Fibroblast of skin of left biceps (primary cell): ENCODE data around the gene SNX19.
"Not testable (repeated sequence)": the region's sequence is repeated elsewhere in the genome, so short reads cannot be mapped to it uniquely, and the experiment has no call there.

Experiments
- DNase-seq, 2 experiments: peaks; one replicate each; pipeline ENCODE4 v3.0.0-alpha.2; 2013; ENCODE audit warnings: low read depth in 2 of 2

SNX19 gene, protein sequence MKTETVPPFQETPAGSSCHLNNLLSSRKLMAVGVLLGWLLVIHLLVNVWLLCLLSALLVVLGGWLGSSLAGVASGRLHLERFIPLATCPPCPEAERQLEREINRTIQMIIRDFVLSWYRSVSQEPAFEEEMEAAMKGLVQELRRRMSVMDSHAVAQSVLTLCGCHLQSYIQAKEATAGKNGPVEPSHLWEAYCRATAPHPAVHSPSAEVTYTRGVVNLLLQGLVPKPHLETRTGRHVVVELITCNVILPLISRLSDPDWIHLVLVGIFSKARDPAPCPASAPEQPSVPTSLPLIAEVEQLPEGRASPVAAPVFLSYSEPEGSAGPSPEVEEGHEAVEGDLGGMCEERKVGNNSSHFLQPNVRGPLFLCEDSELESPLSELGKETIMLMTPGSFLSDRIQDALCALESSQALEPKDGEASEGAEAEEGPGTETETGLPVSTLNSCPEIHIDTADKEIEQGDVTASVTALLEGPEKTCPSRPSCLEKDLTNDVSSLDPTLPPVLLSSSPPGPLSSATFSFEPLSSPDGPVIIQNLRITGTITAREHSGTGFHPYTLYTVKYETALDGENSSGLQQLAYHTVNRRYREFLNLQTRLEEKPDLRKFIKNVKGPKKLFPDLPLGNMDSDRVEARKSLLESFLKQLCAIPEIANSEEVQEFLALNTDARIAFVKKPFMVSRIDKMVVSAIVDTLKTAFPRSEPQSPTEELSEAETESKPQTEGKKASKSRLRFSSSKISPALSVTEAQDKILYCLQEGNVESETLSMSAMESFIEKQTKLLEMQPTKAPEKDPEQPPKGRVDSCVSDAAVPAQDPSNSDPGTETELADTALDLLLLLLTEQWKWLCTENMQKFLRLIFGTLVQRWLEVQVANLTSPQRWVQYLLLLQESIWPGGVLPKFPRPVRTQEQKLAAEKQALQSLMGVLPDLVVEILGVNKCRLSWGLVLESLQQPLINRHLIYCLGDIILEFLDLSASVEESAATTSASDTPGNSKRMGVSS

DNA sequence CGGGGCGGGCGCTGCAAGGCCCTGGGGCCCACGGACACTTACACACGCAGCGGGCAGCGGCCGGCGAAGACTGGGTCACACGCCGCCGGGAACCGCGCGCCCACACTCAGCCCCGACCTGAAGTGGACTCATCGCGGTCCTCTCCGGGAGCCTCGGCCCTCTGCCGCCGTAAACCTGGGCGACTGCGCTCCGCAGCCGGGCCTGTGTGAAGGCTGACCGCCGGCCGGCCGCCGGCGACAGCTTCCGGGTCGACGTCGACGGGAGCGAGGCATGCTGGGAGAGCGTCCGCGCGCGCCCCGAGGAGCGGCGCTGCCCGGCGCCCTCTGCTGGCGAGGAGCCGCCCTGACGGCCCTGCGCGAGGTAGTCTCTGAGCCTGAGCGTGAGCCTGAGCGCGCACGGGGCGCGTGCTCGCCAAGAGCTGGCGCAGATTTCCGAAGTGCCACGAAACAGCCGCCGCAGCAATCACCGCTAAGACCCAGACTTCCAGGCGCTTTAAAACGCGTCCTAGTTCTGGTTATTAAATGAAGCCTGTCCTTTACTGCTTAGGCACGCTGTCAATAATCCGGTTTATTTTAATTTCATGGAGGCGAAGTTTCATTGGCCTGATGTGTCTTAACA is at the start of gene SNX19:
Gene SNX19 (minus strand): TSS at position 242 of the 618 bp plus-strand sequence. CDS start 540 bp downstream, outside the sequence.
- DNase-seq, result peak; percentile 67 to 73

DNA sequence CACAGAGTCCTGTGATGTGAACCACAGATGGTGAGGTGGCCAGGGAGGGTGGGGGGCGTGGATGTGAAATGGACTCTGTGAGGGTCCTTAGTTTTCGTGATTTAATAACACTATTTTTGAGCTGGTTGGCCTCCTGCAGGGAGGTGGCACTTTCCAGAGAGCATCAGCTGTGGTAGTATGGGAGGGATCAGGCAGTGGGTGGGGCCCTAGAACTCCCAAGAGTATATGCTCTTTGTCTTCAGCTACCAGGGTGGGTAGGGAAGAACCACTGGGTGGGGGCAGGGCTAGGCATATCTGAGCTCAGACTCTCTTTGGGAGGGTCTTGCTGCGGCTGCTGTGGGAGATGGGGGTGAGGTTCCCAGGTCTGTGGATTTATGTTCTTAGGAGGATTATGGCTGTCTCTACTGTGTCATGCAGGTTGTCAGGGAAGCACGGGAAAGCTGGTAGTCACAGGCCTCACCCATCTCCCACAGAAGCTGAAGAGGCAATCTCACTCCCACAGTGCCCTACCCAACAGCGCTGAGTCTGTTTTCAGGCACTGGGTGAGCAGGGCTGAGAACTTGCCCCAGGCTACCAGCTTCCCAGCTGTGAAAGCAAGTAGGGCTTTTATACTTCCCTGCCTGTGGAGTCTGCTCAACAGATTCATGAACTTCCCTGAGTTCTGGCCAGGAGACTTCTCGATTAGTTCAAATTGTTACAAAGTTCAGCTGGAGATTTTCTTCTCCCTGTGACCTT is 47.9 kb upstream of the SNX19 start:
- no peak for DNase-seq

DNA sequence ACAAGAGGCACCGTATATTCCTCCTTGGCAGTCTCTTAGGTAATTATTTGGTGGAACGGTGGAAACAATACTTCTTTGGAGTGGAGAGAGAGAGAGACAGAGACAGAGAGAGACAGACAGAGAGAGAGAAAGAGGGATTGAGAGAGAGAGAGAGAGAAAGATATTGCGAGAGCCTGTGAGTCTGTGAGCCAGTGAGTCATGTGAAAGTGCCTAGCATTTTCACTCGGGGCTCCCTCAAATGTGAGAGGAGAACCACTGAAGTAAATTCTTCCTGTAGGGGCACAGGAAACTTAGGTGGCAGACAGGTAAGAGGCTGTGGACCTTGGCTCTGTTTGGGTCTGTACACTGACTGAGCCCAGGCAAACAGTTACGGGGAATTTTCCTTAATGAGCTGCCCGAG is 31.6 kb upstream of the SNX19 start:
- DNase-seq, result no peak

DNA sequence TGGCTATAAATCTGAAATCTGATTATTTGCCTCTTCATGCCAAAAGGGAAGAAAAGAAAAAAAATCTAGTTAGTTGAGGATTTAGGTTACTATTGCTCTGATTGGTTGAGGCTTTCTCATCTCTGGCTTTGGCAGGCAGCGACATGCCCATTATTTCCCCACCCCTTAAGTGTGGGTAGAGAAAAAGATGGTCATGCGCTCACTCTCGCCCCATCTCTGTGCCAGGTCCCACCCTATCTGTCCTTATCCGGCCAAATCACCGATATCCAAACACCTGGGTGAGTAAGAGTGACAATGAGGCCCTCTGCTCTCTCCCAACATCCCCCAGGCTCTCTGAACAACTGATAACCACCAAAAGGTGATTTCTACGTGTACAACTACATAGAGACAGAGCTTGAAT is 31.2 kb upstream of the SNX19 start:
- DNase-seq, result no peak

DNA sequence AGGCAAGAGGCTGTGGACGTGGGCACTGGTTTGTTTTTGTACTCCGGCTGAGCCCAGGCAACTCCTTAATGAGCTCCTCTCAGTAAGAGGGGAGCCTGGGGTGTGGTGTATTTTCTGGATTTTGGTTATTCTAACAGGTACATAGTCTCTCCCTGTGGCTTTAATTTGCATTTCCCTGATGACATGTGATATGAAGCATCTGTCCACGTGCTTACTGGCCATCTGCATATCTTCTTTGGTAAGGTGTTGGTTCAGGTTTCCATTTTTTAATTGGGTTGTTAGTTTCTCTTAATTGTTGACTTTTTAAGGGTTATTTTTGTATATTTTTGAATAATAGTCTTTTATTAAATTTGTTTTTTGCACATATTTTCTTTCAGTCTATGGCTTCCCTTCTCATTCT is 30.8 kb upstream of the SNX19 start:
- no peak for DNase-seq

DNA sequence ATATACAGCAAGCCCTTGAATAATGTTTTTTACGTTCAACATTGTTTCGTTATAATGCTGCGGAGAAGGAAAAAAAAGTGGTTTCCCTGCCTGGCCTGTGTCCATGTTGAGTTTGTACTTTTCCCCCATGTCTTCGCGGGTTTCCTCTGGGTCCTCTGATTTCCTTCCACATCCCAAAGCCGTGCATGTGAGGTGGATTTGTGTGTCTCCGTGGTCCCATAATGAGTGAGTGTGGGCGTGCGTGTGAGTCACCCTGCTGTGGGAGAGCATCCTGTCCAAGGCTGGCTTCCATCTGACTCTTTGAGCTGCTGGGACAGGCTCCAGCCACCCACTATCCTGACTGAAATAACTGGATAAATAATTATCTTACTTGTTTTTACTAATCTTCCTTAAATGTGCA is 29.6 kb upstream of the SNX19 start:
- peak; percentile 28 to 46 for DNase-seq

DNA sequence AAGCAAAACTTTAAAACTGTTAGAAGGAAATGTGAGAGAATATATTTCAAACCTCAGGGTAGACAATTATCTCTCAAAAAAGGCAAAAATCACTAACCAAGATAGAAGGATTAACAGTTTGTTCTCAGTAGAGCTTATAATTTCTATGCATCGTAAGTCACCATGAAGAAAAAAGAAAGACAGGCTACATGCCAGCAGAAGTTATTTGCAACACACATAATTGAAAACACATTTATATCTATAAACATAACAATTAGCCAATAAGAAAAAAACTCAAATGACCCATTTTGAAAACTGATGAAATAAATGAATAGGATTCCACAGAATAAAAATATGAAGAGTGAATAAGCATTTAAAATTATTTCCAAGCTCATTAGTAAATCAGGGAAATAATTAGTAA is 24.4 kb upstream of the SNX19 start:
- DNase-seq, result peak in 1 of 2 experiments; percentile 30

DNA sequence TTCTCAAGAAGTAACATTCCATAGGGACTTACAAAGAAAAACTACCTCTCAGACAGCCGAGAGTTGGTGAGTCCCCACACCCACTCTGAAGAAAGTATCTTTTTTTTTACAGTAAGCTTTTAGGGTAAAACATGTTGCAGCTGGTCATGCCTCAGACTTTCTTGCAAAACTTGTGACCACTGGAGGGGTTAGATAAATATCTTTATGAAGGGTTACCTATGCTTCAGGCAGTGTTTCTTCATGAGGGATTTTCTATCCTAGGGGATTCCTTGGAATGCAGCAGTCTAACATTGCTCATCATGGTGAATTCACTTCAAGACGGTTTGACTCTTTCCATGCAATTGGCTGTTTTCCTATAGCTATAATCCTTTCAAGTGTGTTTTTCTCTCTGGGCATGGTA is 20.8 kb upstream of the SNX19 start:
- DNase-seq, result no peak

DNA sequence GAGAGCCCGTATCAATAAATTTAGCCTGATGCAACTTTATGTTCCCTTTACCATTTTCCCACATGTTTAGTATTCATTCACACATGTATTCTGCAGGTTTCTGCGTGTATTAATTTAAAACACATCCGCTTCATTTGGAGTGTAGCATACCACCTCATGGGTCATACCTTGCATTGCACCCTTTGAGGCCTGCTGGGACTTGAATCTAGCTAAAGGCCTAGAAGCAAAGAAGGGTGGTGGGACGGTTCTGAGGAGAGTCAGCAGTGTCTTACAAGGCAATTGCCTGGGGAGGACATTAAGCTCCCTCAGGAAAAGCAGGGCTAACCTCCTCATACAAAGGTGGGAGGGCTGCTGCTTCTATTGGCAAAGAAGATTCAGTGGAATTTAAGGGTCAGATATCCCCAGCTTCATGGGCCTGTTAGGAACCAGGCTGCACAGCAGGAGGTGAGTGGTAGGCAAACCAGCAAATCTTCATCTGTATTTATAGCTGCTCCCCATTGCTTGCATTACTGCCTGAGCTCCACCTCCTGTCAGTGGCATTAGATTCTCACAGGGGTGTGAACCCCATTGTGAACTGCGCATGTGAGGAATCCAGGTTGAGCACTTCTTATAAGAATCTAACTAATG is 15.9 kb upstream of the SNX19 start:
- DNase-seq, result no peak

DNA sequence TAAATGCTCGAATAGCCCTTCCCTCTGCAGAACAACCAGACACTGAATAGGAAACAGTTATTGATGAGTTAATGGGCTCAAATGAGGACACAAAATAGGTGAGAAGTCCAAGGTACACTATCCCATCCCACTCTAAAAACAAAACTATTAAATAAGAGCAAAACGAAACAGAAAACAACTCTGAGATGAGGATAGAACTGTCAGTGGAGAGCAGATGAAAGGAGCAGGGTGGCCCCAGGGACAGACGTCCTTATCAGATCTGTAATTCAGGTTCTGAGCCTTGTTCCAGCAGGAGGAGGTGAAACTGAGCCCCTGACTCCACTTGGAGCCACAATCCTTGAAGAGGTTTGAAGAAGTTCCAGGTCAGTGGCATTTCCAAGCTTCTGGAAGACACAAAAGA is 8.5 kb upstream of the SNX19 start:
- DNase-seq, result no peak

DNA sequence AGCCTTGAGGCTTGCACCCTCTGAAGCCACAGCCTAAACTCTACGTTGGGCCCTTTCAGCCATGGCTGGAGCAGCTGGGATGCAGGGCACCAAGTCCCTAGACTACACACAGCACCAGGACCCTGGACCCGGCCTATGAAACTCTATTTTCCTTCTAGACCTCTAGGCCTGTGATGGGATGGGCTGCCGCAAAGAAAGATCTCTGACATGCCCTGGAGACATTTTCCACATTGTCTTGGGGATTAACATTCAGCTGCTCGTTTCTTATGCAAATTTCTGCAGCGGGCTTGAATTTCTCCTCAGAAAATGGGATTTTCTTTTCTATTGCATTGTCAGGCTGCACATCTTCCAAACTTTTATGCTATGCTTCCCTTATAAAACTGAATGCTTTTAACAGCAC is 4.3 kb upstream of the SNX19 start:
- not testable (repeated sequence) for DNase-seq

DNA sequence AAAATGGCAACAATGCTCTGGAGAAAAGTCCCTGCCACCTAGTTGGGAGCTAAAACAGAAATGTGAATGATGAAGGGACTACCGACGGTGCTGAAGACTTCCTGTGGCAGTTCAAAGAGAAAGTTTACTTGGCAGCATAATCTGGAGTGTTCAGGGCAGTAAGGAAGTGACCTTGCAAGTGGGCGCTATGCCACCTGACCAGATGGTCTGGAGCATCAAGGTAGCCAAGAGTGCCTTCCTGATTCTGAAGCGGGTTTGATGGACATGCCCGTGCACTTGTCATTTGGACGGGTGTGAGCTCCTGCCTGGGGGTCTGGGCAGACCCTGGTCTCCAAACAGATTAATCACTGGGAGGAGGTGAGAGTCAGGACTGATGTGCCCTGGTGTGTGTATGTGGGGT is 1.8 kb upstream of the SNX19 start:
- no peak for DNase-seq

DNA sequence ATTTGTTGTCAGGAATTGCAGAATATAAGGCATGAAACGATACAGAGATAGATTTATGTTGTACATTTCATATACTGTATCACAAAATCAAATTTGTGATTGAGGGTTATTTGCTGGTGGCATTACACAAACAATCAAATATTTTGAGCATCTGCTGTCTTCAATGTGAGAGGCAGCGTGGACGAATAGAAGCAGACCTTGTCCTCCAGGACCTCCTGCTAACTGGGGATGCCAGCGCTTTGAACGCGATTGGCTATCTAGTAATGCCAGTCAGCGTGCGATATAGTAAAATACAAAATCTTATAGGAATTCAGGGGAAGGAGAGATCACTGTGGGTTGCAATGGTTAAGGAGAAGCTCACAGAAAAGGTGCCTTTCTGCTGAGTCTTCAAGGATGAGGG is 631 bp upstream of the SNX19 start:
- no peak for DNase-seq

DNA sequence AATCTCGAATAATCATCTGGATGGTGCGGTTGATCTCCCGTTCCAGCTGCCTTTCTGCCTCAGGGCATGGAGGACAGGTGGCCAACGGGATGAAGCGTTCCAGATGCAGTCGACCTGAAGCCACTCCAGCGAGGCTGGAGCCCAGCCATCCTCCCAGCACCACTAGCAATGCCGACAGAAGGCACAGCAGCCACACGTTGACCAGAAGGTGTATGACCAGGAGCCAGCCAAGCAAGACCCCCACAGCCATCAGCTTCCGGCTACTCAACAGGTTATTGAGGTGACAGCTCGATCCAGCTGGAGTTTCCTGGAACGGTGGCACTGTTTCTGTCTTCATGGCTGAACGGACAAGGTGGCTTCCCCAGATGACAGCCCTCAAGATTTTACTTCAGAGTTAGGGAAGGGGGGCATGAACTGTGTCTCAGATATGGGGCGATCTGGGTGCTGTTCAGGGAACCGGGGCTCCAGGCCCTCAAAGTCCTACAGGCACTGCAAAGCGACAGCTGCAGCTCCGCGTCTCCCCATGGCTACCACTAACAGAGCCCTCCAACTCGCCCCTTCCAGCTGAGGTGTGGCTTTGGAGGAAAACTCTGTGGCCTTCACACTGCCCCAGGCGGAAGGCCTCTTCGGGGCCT is 559 bp downstream of the SNX19 start:
- no peak for DNase-seq

DNA sequence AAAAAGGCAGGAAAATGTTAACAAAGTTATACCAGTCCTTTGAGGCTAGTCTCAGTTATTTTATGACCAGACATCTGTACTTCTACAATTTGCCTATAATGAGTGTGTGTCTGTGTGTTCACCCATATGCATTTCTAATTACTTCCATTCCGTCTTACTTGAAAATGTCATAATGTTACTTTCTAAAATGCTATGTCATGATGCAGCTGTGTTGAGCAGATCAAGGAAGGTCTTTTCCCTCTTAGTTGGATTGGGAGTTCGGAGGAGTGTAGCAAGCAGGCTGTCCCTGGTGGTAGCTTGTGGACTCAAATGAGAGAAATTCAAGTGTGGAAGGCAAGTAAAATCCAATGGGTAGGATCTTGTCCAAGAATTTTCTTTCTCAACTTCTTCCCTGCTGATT is 3.0 kb downstream of the SNX19 start:
- no peak for DNase-seq

DNA sequence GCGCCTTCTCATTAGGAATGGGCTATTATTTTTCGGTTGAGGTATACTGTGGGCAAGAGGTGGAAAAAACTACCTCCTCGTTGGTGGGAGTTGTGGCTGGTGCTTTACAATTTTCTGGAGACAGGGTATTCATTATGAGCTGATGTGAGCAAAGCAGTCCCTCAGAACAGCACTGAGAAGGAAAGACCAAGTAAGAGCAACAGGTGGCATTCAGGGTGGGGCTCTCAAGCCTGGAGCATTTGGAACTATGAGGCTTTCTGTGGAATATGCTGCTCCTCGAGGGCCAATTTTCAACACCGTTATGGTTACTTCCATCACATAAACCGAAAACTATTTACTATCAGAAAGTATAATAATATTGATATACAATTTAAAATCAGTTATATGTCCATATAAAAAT is 3.7 kb downstream of the SNX19 start:
- no peak for DNase-seq

DNA sequence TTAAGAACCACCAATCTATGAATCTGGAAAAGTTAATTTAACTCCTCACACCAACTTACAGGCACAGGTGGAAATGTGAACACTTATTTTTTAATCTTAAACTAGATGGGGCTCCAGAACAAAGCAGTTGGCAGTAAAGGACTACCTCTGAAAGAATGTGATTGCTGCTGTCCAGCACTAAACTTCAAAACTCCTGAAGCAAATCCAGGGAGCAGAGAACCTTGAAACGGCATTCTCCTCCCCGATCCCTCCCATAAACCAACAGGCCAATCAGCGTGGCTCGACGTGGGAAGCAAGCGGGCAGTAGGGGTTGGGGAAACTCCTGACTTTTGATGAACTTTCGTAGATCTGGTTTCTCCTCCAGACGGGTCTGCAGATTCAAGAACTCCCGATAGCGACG is 5.0 kb downstream of the SNX19 start:
- no peak for DNase-seq

DNA sequence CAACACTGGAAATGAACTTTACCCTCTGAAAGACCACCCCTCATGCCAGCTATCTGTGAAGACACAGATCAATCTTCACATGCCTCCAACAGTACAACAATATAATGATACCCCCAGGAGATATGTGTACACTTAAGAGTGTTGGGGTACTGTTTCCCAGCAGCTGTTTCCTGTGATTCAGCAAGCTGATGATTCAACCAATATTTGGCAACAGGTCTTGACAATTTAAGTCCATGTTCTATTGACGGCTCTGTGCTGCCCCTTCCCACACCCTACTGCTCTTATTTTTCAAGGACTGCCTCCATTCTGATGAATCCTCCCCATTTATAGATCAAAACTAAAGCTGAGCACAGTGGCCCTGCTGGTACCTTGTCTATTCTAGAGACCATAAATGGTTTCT is 6.6 kb downstream of the SNX19 start:
- DNase-seq, result no peak

DNA sequence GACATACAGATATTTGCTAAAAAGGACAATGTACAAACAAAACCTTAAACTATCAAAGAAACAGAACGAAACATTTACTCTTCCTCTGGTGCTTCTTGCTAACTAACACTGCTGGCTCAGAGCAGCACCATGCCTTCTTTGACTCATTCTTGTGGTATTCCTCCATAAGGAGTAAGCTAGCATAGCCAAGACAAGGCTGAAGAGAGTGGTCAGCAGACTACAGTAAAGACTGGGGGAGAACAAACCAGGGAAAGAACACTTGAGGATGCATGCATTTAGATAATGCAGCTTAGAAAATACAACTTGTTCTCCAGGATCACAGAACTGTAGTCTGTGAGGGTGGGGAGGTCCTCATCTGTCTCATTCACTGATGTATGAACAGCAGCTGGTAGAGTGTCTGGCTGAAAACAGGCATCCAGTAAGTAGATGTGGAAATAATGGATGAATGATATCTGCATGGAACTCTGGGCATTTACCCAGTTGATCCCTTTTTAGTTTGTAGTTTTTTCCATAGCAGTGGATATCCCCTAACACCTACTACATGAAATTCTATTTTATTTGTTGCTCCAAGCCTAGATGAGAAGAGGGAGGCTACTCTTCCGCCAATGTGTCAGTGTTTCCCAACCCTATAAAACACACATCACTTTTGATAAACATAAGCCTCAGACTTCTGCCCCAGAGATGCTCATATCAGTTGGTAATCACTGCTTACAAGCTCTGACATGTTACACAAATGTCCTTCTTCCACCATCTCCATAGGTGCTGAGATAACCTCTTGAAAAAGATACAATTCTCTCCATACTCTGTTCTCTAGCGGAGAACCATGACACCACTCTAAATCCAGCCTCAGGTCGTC is 7.3 kb downstream of the SNX19 start:
- peak; percentile 36 to 44 for DNase-seq

DNA sequence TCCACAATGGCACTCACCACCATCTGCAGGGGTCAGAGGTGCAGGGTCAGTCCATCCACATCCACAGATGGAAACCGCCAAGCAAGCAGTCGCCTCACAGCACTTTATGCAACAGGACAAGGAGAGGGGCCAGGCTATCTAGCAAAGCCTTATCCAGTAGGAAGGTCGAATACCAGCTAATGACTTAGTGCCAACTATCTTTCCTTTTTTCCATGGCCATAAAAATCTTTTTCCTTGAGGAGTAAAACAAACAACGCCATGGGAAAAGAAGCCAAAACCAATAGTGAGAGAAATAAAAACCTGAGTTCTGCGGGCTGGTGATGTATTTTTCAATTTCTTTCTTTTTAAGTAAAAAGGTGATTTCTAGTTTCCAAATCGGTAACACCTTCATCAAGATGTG is 8.2 kb downstream of the SNX19 start:
- DNase-seq, result no peak
